A673 (cell line): ENCODE data around the gene GIGYF2.

Experiments
- CTCF ChIP-seq: fragments of 300-800, 200-600 bp; sonication (generic); conservative IDR thresholded peaks from 2 replicates; pipeline ENCODE4 v1.5.1; 2017; ENCODE audit warnings: low read depth, mild to moderate bottlenecking, antibody characterized with exemption, low read length, moderate library complexity, mixed read lengths
- EZH2 ChIP-seq: fragments of 200-600 bp; sonication (generic); IDR thresholded peaks from 2 replicates; pipeline ENCODE4 v1.6.1; 2017; ENCODE audit warnings: borderline replicate concordance, low read depth, mild to moderate bottlenecking, mixed read lengths, antibody characterized with exemption, low read length; ENCODE audit not compliant: poor library complexity, severe bottlenecking

DNA sequence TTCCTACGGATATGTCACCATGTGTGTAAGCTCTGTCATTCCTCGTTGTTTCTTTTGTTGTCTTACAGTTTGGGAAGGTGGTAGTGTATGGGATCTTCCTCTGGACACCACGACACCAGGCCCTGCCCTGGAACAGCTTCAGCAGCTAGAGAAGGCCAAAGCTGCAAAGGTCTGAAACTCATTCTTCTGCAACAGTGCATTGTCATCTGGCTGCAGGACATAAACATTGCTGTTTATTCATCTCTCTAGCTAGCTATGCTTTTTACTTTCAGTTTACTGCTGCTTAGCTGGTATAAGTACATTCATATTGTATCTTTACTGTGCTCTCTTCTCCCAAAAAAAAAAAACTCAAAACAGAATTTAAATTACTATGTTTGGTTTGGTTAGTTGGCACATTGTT is 118.4 kb downstream of the GIGYF2 start:
- TF ChIP-seq EZH2 (no peak), CTCF (no peak)
